Measurements from ENCODE around the gene PRICKLE4.

Gene PRICKLE4, protein sequence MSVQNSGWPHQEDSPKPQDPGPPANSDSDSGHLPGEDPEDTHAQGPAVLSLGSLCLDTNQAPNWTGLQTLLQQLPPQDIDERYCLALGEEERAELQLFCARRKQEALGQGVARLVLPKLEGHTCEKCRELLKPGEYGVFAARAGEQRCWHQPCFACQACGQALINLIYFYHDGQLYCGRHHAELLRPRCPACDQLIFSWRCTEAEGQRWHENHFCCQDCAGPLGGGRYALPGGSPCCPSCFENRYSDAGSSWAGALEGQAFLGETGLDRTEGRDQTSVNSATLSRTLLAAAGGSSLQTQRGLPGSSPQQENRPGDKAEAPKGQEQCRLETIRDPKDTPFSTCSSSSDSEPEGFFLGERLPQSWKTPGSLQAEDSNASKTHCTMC

DNA sequence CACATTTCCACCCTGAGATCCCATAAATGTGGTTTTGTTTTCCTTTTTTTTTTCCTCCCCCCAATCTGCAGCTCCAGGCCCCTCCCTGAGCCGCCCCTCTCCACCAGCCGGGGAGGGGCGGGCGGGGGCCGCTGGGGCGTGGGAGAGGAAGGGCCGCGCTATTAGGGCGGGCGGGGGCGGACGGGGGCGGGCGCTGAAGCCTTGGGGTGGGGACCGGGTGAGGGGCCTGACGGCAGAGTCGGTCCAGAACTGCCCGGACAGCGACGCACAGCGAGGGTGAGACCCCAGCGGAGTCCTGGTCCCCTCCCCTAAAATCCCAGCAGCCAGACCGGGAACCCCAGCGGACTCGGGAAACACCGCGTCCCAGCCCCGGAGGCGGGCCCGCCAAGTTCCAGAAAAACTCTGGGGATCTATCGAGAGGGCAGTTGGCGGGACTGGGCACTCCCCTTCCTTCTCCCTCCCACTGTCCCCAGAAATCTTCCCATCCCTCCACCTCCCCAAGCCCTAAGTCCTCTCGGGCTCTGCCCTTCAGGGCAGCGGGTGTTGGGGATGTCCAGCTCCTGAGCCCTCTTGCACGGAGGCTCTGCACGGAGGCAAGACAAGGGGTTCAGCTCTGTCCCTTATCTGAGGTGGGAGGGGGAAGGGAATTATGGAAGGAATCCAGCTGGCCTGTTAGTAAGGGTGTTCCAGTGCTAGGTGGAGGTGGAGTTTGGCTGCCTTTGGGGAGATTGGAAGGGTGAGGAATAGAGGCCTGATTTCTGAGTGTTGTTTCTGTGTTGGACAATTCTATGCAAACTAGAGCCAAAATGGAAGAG, at the start of gene PRICKLE4:
PRICKLE4 (plus strand) TSS at position 232 of the 815 bp plus-strand sequence. CDS start 2,692 bp downstream, outside the sequence.
- no peak for DNase-seq

DNA sequence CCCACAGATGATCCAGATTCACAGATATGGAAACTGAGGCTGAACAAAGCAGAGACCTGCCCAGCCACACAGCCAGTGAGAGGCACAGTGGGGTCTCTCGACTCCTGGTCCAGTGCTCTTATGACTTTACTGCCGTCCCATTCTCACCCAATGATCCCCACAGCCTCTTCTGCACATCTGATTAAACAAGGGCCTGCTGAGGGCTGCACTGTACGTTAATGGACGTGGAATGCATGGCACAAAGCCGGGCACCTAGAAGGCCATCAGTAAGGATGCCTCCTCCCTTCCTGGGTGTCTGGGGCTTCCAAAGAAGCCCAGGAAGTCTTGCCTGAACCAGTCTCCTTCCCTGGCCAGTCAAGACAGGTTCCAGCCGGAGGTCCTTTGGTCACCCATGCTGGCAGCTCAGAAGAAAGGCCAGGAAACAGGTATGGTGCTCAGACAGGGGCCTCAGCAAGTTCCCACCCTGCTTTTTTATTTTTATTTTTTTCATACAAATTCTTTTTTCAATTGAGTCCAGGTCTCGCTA, 49.0 kb upstream of the PRICKLE4 start:
- no peak for DNase-seq

DNA sequence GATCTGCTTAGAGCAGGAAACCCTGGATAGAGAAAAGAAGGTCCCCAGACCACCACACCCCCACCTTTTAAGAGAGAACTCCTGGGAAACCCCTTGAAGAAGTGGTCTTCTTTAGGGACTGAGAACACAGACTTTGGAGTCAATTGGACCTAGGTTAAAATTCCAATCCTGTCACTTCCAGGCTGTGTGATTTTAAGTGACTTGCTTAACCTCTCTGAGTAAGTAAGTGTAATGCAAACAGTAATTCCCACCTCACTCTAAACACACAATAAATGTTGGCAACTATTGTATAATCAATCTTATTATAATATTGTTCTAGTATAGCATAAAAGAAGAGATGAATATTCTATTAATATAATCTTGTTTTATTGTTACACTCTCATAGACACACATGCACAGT, 48.4 kb upstream of the PRICKLE4 start:
- no peak for DNase-seq

DNA sequence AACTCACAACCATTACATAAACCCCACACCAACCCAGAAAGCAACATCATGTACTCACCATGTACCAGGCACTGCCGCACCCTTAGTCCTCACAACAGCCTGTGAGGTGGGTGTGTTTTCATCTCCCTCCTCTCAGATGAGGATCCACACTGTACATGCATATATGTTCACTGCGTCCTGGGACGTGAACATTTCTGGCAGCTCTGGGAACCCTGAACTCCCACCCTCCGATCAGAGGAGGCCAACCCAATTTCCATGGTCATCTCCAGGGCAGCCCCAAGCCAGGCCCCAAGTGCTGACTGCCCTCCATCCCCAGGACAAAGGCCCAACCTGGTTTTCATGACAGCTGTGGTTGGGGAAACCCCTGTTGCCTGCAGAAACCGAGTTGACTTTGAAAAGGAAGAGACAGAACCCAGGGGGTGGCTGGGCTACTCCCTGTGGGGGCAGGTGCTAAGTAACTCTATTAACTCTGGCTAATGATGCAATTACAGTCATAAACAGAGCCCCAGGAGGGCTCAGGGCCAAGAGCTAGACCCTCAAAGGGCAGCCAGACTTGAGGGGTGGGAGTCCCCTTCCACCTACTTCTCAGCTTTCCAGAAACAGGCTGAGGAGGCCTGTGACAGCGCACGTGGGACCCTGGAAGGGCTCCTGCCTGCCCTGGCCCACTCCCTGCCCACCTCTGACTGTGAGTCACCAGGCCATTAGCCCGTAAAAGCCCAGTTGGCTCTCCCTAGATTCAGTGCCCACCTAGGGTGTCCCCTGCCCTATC, 47.8 kb upstream of the PRICKLE4 start:
- peak; percentile 87 for DNase-seq

DNA sequence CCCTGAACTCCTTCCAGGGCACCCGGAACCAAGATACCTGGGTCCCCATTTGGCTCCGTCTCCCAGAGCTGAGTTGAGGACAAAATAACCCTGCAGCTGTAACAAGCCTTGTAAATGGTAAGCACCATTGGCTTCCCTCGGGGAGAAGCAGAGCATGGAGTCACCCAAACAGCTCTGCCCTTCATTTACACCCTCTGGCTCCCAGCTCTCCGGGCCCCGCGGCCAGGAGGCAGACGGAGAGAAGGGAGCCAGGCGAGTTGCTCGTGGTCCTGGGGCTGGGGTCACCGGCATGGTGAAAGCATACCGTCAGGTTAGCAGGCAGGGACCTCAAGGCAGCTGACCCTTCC, 47.2 kb upstream of the PRICKLE4 start:
- DNase-seq, result no peak

DNA sequence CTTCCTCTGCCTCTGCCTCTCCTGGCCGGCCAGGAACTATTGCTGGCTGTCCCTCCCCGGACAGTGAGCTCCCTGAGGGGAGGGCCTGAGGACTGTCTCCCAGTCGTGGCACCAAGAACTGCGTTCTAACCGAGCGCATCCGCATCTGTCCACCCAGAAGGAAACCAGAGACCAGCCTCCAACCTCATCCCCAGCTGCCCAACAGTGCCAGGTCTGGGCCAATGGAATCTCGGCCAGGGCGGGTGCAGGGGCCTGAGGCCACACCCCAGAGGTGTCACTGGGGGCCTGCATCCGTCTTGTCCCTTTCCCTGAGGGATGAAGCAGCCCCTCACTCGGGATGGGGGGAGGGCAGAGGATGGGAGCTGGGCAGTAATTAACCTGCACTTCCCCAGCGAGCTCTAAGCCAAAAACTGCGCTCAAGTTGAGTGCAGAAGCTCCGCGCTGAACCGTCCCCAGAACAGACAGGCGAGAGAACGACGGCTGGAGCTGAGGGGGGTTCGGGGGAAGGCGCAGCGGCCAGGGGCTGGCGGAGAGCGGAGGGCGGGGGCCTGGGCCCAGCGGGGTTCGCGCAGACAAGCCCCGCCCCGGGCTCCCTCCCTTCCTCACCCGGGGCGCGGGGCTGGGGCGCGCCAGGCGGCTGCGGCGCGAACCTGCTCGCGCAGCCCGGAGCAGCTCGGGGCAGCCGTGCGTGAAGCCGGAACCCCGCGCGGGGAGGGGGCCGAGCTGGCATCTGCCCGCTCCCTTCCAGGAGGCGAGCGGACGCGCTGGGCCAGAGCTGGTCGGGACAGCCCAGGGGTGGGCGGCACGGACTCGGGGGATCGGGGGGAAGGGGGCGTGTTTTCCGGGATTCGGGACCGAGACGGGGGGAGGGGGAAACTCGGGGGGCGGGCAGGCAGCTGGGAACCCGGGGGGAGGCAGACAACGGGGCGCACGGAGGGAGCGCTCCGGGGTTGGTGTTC, 46.6 kb upstream of the PRICKLE4 start:
- peak; percentile 88 for DNase-seq

DNA sequence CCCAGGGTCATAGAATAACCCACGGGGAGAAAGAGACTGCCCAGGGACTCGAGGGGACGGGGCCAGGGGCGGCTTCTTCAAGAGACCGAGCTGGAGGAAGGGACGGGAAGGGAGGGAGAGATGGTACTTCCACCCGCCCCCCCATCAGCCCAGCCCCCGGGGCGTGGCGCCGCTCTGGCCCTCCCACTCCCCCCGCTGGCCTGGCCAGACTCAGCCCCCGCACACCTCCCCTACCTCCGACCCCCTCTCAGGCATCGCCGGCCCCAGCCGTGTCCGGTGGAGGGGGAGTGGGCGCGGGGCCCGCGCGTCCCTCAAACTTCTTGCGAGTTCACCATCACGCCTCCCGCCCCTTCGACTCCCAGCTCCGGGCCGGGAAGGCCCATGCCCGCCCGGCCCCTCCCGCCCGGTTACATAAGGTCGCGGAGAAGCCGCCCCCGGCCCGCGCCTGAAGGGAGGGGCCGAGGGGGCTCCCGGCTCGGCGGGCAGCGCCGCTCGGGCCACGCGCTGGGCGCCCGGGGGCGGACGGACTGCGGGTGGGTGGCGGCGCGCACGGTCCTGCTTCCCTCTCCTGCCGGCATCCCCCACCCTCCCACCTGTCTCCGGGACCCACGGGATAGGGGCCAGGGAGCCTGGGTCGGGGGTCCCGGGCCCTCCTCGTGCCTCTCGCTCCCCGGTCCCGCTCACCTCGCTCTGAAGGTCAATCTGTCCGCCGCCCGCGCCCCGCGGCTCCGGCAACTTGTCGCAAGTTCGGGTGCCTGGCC, 45.7 kb upstream of the PRICKLE4 start:
- peak; percentile 90 for DNase-seq

DNA sequence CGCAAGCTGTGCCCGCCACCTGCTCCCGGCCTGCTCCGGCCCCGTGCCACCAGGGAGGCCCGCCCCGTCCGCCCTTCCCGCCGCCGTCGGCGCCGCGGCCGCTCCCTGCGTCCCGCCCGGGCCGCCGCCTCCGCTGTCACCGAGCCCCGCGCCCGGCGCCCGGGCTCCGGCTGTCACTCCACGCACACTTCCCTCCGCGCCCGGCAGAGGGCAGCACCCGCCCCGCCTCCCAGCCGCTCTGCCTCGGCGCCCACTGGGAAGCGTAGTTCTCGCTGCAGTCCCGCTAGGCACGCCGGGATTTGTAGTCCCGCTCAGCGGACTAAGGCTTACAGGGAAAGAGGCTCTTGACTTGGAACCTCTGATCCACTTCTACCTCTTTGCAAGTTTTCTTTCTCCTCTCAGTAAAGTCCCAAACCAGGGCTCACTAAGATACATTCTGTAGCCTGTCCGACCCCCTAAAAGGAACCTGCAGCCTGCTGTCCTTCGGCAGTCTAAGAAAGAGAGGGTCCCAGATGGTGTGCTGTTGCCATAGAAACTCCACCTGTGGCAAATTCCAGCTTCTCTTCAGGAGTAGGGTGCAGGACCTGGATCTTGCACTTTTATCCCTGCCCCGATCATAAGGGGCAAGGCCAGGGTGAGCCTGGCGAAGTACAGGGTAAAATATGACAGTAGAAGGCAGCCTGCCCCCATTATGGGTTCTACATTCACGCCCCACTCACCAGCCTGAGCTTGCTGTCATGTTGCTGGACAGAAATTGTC, 45.0 kb upstream of the PRICKLE4 start, which contains the start of gene TFEB:
TFEB (minus strand) TSS at position 182 of the 759 bp plus-strand sequence. CDS start 44,395 bp downstream, outside the sequence.
- DNase-seq, result peak; percentile 98

DNA sequence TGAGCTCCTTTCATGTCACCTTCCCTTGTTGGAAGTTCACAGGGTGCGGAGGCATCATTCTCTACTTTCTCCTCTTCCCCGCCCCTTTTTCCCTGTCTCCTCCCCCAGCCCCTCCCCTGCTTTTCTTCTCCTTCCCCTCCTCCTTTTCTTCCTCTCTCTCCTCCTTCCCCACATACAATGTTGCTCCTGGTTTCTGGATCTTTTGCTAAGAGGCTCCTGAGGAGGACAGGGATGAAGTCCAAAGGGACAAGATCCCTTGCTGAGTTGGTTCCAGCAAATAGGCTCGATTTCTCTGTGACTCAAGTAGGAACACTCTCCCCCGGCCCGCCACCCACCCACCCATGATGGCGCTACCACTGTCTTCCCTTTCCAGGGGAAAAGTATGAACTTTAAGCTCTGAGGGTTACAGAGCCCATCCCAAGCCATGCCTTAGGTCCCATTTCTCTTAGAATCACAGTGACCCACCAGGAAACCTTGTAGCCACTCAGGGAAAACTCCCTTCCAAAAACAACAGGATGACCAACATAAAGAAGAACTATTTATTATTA, 44.3 kb upstream of the PRICKLE4 start:
- DNase-seq, result no peak

DNA sequence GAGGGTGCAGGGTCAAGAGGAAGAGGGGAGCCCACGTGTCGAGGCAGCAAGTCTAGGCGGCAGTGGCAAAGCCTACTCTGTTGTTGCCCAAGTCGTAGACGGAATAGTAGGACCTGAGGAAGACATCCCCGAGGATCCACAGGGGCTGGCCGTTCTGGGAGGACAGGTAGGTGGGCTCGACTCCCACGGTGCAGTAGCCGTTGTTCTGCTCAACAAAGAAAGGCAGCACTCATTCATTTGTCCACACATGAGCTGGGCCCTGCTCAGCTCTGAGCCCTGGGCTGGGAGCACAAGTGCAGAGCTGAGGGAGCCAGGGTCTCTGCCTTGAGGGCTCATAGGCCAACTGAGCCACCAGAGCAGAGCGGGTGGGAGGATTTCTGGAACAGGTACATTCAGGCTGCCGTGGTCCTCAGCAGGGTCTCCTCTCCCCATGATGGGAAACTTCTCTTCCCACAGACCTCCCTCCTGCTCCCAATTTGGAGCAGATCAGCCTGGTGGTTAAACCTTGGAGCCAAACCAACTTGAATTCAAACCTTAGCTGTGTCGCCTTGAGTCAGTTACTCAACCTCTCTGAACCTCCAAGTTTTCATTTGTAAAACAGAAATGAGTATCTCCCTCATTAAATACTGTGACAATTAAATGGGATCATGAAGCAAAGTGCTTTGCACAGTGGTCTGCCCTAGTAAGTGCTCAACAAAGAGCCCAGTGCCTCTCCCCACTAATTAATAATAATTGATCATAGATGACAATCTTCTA, 43.6 kb upstream of the PRICKLE4 start:
- no peak for DNase-seq

DNA sequence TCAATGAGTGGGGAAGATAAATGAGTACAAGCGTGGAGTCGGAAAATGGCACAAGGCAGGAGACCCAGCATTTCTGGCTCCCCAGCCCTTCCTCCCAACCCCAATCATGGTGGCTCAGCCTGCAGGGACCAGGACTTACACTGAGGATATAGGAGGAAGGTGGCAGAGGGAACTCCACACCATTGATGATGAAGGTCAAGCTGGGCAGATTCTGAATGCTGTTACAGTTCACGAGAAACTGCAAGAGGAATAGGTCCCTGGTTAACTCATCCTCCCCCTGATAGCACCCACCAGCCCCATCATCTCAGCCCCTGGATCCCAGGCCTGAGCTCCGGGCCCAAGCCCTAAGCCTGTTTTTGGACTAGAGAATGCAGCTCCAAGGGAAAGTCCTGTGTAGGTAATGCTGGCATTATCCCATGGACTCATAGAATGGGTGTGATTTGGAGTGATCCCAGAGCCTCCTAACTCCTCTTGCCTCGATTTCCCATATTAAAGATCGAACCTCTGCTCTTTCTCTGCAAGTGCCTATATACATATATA, 42.9 kb upstream of the PRICKLE4 start:
- DNase-seq, result no peak

DNA sequence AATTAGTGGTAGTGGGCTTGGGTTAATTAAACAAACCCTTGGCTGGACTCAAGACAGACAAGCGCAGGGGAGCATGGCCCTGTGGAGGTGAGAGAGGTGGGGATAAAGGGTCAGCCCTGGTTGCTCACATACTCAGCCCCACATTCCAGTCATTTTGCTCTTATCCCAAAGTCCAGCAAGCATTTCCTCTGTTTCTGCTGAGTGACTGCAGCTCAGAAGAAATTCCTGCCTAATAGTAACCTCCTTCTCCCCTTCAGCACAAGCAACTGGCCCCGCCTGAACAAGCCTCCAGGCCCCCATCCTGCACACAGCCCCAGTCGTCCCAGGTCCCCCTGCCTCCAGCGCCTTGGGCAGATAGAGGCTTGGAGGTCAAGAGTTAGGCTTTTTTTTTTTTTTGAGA, 41.5 kb upstream of the PRICKLE4 start:
- no peak for DNase-seq

DNA sequence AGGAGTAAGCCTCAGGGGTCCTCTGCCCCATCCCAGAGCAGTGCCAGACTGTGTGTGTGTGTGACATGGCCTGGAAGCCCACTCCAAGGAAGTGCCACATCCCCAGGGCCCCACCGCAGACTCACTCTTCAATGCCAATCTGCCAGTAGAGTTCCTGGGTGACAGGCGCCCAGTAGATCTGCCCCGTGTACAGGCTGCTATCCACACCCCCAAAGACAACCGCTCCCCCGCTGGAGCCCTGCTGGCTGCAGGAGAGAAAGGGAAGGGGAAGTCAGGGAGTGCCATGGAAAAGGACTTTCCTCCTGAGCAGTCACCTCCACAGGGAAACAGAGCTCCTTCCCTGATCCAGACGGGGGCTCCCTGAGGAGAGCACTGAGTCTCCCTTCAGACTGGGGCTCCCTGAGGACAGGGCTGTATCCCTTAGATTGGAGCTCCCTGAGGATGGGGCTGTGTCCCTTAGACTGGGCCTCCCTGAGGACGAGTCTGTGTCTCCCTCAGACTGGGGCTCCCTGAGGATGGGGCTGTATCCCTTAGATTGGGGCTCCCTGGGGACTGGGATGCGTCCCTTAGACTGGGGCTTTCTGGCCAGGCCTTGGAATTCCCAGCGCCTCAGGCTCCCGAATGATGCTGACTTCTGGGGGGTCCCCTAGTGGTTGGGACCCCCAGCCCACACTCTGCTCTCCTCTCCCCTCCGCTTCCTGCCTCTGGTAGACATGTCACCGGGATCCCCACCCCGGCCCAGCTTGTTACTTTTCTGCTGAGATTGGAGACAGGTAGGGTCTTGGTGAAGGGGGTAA, 40.0 kb upstream of the PRICKLE4 start:
- DNase-seq, result no peak

DNA sequence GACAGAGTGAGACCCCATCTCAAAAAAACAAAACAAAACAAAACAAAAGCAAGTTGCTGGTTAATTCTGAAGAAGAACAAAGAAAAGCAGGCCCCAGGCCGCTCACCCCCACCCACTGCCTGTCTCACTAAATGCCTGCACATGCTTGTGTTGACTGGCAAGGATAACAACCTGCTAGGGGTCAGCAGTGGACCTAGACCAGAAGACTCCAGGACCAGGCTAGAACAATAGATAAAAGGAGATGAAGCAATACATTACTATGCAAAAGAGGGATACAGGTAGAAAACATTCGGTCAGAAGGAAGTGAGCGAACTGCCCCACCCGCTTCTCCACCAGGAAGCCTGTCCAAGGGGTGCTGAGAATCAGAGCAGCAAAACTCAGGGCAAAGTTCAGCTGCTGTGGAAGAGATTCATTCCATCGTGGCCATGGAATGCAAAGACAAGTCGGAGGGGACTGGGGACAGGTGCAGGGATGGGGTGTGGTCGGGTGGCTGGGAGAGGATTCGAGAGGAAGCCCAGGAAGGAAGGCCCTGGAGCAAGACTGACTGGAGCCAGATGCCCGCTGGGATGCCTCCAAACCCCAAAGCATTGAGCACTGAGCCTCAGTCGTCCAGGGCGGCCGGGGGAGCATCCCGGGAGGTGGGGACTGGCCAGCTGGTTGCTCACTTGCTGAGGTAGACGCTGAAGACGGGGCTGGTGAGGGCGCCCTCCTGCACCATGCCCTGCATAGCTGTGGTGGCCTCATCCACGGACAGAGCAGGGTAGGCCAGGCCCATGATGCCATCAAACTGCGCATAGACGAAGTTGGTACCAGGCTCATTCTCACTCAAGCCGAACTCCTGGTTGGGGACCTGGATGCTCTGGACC, 38.7 kb upstream of the PRICKLE4 start:
- DNase-seq, result no peak

DNA sequence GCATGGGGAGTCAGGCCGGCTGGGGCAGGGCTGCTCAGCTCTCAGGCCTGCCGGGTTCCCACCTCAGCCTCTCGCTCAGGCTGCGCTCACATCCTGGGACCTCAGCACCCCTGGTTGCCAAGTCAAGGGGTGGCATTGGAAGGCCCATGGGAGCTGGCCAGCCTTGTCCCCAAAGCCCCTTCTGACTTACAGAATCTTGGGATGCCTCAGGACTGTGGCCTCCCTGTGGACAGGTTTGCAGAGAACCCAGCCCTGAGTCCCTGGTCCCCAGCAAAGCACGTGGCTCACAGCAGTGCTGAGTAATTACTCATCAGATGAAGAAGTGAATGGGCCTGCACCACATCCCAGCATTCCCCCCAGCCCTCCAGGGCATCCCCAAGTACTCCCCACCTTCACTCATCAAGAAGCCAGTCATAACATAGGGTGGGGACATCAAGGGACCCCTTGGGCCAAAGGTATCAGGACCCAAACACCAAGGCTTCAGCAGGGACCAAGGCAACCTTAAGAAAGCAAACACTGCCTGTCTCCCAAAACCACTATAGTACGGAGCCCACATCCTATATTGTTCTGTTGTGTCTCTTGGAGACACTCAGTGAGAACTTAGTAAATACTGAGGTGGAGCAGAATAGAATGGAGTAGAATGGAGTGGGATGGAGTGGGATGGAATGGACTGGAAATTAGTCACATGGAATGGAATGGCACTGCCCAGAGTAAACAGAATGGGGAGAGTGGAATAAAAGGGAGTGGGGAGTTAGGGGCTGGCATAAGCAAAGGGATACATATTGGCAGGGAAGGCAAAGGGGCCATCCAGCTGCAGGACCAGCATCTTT, 37.0 kb upstream of the PRICKLE4 start:
- DNase-seq, result no peak

DNA sequence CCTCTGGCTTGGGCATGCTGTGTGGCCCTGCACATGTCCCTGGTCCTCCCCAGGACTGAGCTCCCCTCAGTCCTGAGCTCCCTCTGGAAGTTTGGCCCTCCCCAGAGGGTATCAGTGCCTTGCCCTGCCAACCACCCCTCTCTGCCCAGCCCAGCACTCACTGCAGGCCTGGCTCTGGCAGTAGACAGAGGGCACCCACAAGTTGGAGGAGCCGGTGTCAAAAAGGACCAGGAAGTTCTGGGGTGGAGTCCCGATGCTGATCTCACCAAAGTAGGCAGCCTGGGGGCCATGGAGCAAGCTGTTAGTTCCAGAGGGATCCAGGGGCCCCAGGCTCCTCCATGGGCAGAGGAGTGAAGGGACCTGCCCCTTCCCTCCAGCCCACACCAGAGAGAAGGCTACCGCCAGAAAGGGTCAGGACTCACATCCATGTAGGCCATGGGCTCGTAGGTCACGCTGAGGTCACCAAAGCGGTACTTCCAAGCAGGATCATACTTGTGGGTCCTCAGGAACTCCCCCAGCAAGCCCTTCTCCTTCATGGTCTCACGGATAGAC, 36.3 kb upstream of the PRICKLE4 start:
- DNase-seq, result no peak

Data from activated effector memory CD4-positive, alpha-beta T cell treated with anti-CD3 and anti-CD28 coated beads, Interleukin-2, amount 50 U/mL, for 16 hours (primary cell).